ENCODE data around the gene LFNG.
"Not testable (repeated sequence)": the region's sequence is repeated elsewhere in the genome, so short reads cannot be mapped to it uniquely, and the experiment has no call there.

LFNG gene

GRCh38 chr7:2520131-2520760 is 672 bp downstream of the LFNG start:
- DNase-seq = peak in 1 of 2 experiments; percentile 18

GRCh38 chr7:2520761-2521290 is 1.3 kb downstream of the LFNG start:
- no peak for DNase-seq

GRCh38 chr7:2521341-2521745 is 1.8 kb downstream of the LFNG start:
- no peak for DNase-seq

GRCh38 chr7:2521952-2522591 is 2.5 kb downstream of the LFNG start:
- peak; percentile 59 to 79 for DNase-seq

- no peak for DNase-seq
These were observed 3.3 kb downstream of the LFNG start for GRCh38 chr7:2522780-2523433.

GRCh38 chr7:2523461-2523936 is 3.9 kb downstream of the LFNG start:
- DNase-seq = no peak

GRCh38 chr7:2523941-2524807 is 4.6 kb downstream of the LFNG start:
- DNase-seq = no peak

- no peak for DNase-seq
These were observed 5.5 kb downstream of the LFNG start for GRCh38 chr7:2524808-2525657.

GRCh38 chr7:2525658-2526630 is 6.4 kb downstream of the LFNG start:
- DNase-seq = no peak

GRCh38 chr7:2526659-2527504 is 7.3 kb downstream of the LFNG start:
- DNase-seq = no peak

GRCh38 chr7:2527505-2528467 is 8.2 kb downstream of the LFNG start:
- peak; percentile 38 to 71 for DNase-seq

GRCh38 chr7:2528481-2529095 is 9.0 kb downstream of the LFNG start:
- no peak for DNase-seq

- DNase-seq = peak; percentile 36 to 39
These were observed 9.8 kb downstream of the LFNG start for GRCh38 chr7:2529161-2530070.

GRCh38 chr7:2530071-2530987 is 10.8 kb downstream of the LFNG start:
- peak; percentile 59 to 81 for DNase-seq

GRCh38 chr7:2530994-2531795 is 11.6 kb downstream of the LFNG start:
- DNase-seq = not testable (repeated sequence)

Data from stimulated activated CD4-positive, alpha-beta T cell treated with anti-CD3 and anti-CD28 coated beads, Interleukin-4, amount 100 ng/mL, for 4 hours (primary cell).